ENCODE measurements around the gene L2HGDH.

L2HGDH gene

DNA sequence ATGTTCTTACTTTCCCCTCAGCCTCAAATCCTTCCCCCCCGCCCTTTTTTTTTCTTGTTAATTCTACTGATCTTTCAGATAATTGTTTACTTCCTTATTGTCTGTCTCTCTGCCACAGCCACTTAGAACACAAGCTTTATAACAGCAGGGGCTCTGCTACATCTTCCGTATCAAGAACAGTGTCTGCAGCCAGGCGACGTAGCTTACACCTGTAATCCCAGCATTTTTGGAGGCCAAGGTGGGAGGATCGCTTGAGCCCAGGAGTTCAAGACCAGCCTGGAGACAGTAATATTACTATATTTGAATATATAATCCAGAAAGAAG, 86.1 kb downstream of the L2HGDH start:
- no peak for DNase-seq

GRCh38 chr14:50225067-50225973, 86.7 kb downstream of the L2HGDH start:
- no peak for DNase-seq

DNA sequence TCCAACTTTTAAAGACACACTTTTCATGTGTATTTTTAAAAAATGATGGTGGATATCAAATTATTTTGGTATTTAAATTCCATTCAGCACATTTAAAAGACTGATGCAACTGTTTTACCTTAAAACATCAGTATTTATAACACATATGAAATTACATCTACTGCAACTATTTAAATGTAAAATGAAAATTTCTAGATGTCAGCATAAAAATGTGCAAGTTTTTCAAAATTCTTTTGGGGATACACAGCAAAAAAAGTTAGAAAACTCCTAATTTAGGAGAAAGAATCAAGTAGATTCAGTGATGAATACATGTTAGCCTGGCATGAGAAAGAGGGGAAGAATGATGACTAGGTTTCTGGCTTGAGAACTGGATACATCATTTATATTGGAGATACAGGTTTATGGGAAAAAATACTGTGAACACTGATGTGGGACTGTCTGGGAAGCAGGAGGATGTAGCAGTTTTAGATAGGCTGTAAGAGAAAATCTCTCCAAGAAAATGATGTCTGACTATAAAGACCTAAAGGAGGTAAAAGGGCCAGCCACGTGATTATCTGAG, 89.9 kb downstream of the L2HGDH start:
- DNase-seq: no peak

DNA sequence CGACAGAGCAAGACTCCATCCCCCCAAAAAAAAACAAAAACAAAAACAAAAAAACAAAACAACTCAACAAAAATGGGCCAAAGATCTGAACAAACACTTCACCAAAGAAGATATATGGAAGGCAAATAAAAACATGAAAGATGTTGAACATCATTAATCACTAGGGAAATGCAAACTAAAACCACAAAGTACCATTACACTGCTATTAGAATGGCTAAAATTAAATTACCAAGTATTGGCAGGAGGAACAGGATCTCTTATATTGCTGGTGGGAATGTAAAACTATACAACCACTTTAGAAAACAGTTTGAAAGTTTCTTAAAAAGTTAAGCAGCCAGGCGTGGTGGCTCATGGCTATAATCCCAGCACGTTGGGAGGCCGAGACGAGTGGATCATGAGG, 93.5 kb downstream of the L2HGDH start:
- no peak for DNase-seq

GRCh38 chr14:50215416-50215815, 96.6 kb downstream of the L2HGDH start:
- no peak for DNase-seq

- DNase-seq: no peak
Measured at GRCh38 chr14:50213795-50214194, 98.2 kb downstream of the L2HGDH start.

GRCh38 chr14:50212726-50213125, 99.3 kb downstream of the L2HGDH start:
- DNase-seq: no peak

GRCh38 chr14:50210074-50210473, 102.0 kb downstream of the L2HGDH start:
- no peak for DNase-seq

DNA sequence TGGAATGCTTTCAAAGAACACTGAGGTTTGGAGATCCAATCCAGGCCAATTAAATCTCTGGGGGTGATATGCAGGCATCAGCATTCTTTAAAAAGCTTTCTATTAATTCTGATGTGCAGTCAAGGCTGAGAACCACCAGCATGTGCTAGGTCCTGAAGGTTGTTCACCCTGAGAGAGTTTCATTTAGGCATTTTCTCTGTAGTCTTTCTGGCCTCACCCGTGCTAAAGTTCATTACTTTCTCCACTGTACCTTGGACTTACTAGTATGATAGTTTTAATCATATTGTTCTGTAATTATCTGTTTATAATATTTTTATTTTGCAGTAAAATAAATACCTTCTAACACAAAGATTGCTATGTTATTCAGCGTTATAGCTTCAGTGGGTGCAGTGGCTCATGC, 113.5 kb downstream of the L2HGDH start:
- DNase-seq: no peak

DNA sequence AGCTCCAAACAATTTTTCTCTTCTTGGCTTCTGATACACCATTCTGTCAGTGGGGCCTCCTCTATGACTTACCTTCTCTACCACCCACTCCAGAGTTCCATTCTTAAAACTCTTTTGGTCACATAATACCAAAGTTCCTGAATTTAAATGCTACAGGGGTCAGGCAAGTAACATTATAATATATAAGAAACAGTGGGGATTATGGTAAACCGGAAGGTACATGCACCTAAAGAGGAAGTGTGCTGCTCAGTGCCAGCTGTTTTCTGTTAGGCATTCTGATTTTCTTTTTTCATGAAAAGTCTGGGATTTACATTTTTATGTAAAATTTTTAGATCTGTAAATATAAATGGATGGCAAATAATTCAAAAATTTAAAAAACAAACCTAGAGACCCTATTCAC, 120.5 kb downstream of the L2HGDH start:
- DNase-seq: no peak

All from RPMI8226 (cell line).